ENCODE data around the gene RHOG. TPM values are rescaled to one million over a fixed set of nuclear protein-coding genes. Genes with fewer than 3 reads are reported as not detected.
A peak's percentile ranks its signal among the peaks of the same experiment; 100 is the strongest.

RHOG gene
- total and polyA plus RNA-seq, 2 donors (not counting 1 experiment from before 2014, with no cell fraction given) = 10.9 to 53.1 TPM

- Histone ChIP-seq H3K27ac (ENCODE audit: insufficient read depth, low read length) (no peak overlapping the region), H3K27me3 (ENCODE audit: control insufficient read depth, insufficient read depth, low read length) (no peaks in the 10 kb centered on the region), H3K79me2 (ENCODE audit: control insufficient read depth, insufficient read depth, low read length) (no peaks in the 10 kb centered on the region)
These were observed 40.0 kb upstream of the RHOG start for GRCh38 chr11:3880724-3881123.

GRCh38 chr11:3879967-3880542 lies 39.3 kb upstream of the RHOG start:
- H3K9ac ChIP-seq (ENCODE audit: insufficient read depth, low read length) = no peak overlapping the region
- H3K9me3 ChIP-seq (ENCODE audit: control insufficient read depth, insufficient read depth, low read depth, low read length) = no peaks in the 10 kb centered on the region
- H3K4me2 ChIP-seq (ENCODE audit: extremely low read depth, insufficient read depth, low read length) = no peak overlapping the region
- H4K20me1 ChIP-seq (ENCODE audit: control insufficient read depth, extremely low read depth, insufficient read depth, low read length) = no peaks in the 10 kb centered on the region
- H3K79me2 ChIP-seq (ENCODE audit: control insufficient read depth, insufficient read depth, low read length) = no peaks in the 10 kb centered on the region
- no peaks in the 10 kb centered on the region for H3K36me3 ChIP-seq (ENCODE audit: control insufficient read depth, insufficient read depth, low read length)
- no peak overlapping the region for H3K27ac ChIP-seq (ENCODE audit: insufficient read depth, low read length)
- H3K27me3 ChIP-seq (ENCODE audit: control insufficient read depth, insufficient read depth, low read length) = no peaks in the 10 kb centered on the region
- no peaks in the 10 kb centered on the region for H3K4me1 ChIP-seq (ENCODE audit: control insufficient read depth, extremely low read depth, insufficient read depth, low read length)
- no peak for DNase-seq (ENCODE audit: low read depth in 2 of 2)
- H3K4me3 ChIP-seq (replicated peaks in 1 of 4; ENCODE audit: control extremely low read depth in 1 of 4, insufficient read depth in 1 of 4, low read depth in 3 of 4, low read length in 4 of 4) = no peak overlapping the region
- TF ChIP-seq CTCF (conservative IDR thresholded peaks at IDR 0.05 in 1 of 2, IDR thresholded peaks at IDR 0.05 in 1 of 2; ENCODE audit: low read depth in 1 of 2, low read length in 2 of 2) = no peak
- no peak for TF ChIP-seq EZH2 (IDR thresholded peaks at IDR 0.05; ENCODE audit: low read length, missing control alignments)
- no peak overlapping the region for H2AFZ ChIP-seq (ENCODE audit: low read length)

More at GRCh38 chr11:3880724-3881123, 40.0 kb upstream of the RHOG start:
- no peak overlapping the region for H3K4me2 ChIP-seq (ENCODE audit: extremely low read depth, insufficient read depth, low read length)
- no peaks in the 10 kb centered on the region for H3K9me3 ChIP-seq (ENCODE audit: control insufficient read depth, insufficient read depth, low read depth, low read length)
- no peak overlapping the region for H3K4me3 ChIP-seq (replicated peaks in 1 of 4; ENCODE audit: control extremely low read depth in 1 of 4, insufficient read depth in 1 of 4, low read depth in 3 of 4, low read length in 4 of 4)
- H3K36me3 ChIP-seq (ENCODE audit: control insufficient read depth, insufficient read depth, low read length) = no peaks in the 10 kb centered on the region
- no peaks in the 10 kb centered on the region for H3K4me1 ChIP-seq (ENCODE audit: control insufficient read depth, extremely low read depth, insufficient read depth, low read length)
- no peak overlapping the region for H3K9ac ChIP-seq (ENCODE audit: insufficient read depth, low read length)
- no peak overlapping the region for H2AFZ ChIP-seq (ENCODE audit: low read length)
- DNase-seq (ENCODE audit: low read depth in 2 of 2) = peak in 1 of 2 donors; percentile 55
- H4K20me1 ChIP-seq (ENCODE audit: control insufficient read depth, extremely low read depth, insufficient read depth, low read length) = no peaks in the 10 kb centered on the region
- no peak for TF ChIP-seq EZH2 (IDR thresholded peaks at IDR 0.05; ENCODE audit: low read length, missing control alignments)

GRCh38 chr11:3879216-3879966 lies 38.6 kb upstream of the RHOG start:
- Histone ChIP-seq H3K36me3 (ENCODE audit: control insufficient read depth, insufficient read depth, low read length) (no peaks in the 10 kb centered on the region), H2AFZ (ENCODE audit: low read length) (no peak overlapping the region), H3K27me3 (ENCODE audit: control insufficient read depth, insufficient read depth, low read length) (no peaks in the 10 kb centered on the region), H3K4me2 (ENCODE audit: extremely low read depth, insufficient read depth, low read length) (no peak overlapping the region), H3K27ac (ENCODE audit: insufficient read depth, low read length) (no peak overlapping the region), H3K4me1 (ENCODE audit: control insufficient read depth, extremely low read depth, insufficient read depth, low read length) (no peaks in the 10 kb centered on the region), H4K20me1 (ENCODE audit: control insufficient read depth, extremely low read depth, insufficient read depth, low read length) (no peaks in the 10 kb centered on the region), H3K9me3 (ENCODE audit: control insufficient read depth, insufficient read depth, low read depth, low read length) (no peaks in the 10 kb centered on the region), H3K79me2 (ENCODE audit: control insufficient read depth, insufficient read depth, low read length) (no peaks in the 10 kb centered on the region), H3K9ac (ENCODE audit: insufficient read depth, low read length) (no peak overlapping the region), H3K4me3 (replicated peaks in 1 of 4; ENCODE audit: control extremely low read depth in 1 of 4, insufficient read depth in 1 of 4, low read depth in 3 of 4, low read length in 4 of 4) (no peak overlapping the region)
- no peak for DNase-seq (ENCODE audit: low read depth in 2 of 2)
- TF ChIP-seq CTCF (conservative IDR thresholded peaks at IDR 0.05 in 1 of 2, IDR thresholded peaks at IDR 0.05 in 1 of 2; ENCODE audit: low read depth in 1 of 2, low read length in 2 of 2) (no peak), EZH2 (IDR thresholded peaks at IDR 0.05; ENCODE audit: low read length, missing control alignments) (no peak)

Measured in fibroblast of lung (primary cell).